Activated naive CD8-positive, alpha-beta T cell treated with anti-CD3 and anti-CD28 coated beads, Interleukin-2, amount 10 ng/mL, durations not matched to agents 7 days and 5 days (primary cell): ENCODE measurements around the gene NXNL2. TPM values are rescaled to one million over a fixed set of nuclear protein-coding genes. Genes with fewer than 3 reads are reported as not detected.

ENCODE experiments used
- ATAC-seq: fragments of 150-1000 bp; cut with Tn5 transposase; one replicate; pipeline ENCODE4 v1.10.0; 2021; ENCODE audit warnings: low read depth, moderate library complexity
- POLR2A ChIA-PET: fragments of 350-600 bp; sonication (Branson Sonifier 250); formaldehyde crosslinking; loops from one replicate; lab custom pipeline; 2021; ENCODE audit warnings: antibody characterized with exemption; lab: Charles Lee
- DNase-seq: peaks from one replicate; pipeline ENCODE4 v3.0.0; 2021
- H3K27ac Mint-ChIP-seq: one replicate; pipeline ENCODE4 v1.8.0; 2022; ENCODE audit warnings: mild to moderate bottlenecking, mixed read lengths
- H3K27me3 Mint-ChIP-seq: one replicate; pipeline ENCODE4 v1.8.0; 2022; ENCODE audit warnings: mild to moderate bottlenecking, moderate library complexity, mixed read lengths
- H3K36me3 Mint-ChIP-seq: one replicate; pipeline ENCODE4 v1.8.0; 2021; ENCODE audit warnings: mild to moderate bottlenecking, mixed read lengths
- H3K4me1 Mint-ChIP-seq: one replicate; pipeline ENCODE4 v1.8.0; 2021; ENCODE audit warnings: mixed read lengths
- H3K4me3 Mint-ChIP-seq: one replicate; pipeline ENCODE4 v1.8.0; 2022; ENCODE audit warnings: mild to moderate bottlenecking, moderate library complexity, mixed read lengths
- H3K9me3 Mint-ChIP-seq: one replicate; pipeline ENCODE4 v1.8.0; 2021; ENCODE audit warnings: mixed read lengths
- total RNA-seq, 2 experiments: library from RNA; stranded (reverse); gene quantifications; one replicate each; pipeline ENCODE4 v1.2.3, GENCODE V29; 2021

The NXNL2 gene
- total RNA-seq, 2 experiments from 2014 or later, result not detected

DNA sequence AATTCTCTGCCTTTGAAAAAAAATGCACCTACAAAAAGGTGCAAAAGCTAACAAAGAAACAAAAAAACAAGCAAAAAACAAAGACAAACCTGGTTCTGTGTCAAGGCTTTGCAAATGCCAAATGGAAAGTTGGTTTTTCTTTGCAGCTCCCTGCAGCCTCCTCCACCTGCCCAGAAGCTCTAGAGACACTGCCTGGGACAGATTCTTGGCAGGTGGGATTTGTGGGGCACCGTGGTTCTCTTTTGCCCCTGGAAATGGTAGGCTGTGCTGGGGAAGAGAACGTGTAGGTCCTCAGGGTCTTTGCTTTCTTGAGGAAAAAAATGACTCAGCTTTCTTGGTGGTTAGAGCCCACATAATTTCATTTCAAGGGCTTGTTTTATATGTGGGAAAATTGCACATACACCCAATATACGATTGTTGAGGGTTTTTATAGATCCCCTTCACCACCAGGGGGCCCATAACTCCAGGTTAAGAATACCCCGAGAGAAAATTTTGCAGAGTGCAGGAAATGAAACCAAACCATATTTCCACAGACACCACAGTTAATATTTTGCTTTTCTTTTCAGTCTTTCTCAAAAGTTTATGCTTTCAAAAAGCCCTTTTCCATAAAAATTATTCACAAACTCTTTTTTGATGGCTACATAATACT is 58.7 kb downstream of the NXNL2 start:
- Mint-ChIP-seq H3K27ac (peak overlapping the region; percentile 30), H3K4me3 (no peak overlapping the region), H3K4me1 (peaks cover 4% of the 10 kb centered on the region), H3K27me3 (peaks cover 24% of the 10 kb centered on the region), H3K36me3 (no peaks in the 10 kb centered on the region), H3K9me3 (no peaks in the 10 kb centered on the region)
- no peak for DNase-seq
- POLR2A ChIA-PET, result no interaction called here
- ATAC-seq, result peak; percentile 71

Other genes starting within 250 kb of the NXNL2 start
- 10 to 100 TPM; 42.2 to 45.3 TPM for gene SPIN1, start 146.7 kb upstream of the NXNL2 start, total RNA-seq